Medulla oblongata (tissue), 1 donor: Measurements from ENCODE around the gene PLA2G7.
"Not testable (repeated sequence)": the region's sequence is repeated elsewhere in the genome, so short reads cannot be mapped to it uniquely, and the experiment has no call there.

Experiments used
- DNase-seq: peaks from one replicate; pipeline ENCODE4 v3.0.0-alpha.2; 2015; ENCODE audit errors: extremely low spot score

The PLA2G7 gene

GRCh38 chr6:46748940-46749503, 13.8 kb upstream of the PLA2G7 start:
- no peak for DNase-seq

DNA sequence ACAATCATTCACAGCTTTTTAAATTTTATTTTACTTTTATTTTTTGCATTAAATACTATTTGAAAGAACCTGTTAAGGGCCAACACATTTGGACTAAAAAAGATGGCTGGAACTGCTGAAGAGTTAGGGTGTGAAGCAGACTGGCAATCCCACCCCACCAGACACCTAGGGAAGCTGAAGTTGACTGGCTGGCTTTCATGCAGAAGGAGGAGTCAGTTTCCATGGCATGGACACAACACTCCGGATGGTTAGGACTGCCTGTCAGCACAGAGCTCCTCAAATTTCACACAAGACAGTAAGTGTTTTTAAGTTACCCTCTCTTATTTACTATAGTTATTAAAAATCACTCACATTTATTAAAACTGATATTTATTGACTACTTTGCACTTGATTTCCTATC, 11.5 kb upstream of the PLA2G7 start, which contains the start of gene ANKRD66:
ANKRD66 (plus strand) TSS at position 238 of the 400 bp plus-strand sequence. CDS start 5,016 bp downstream, outside the sequence.
- DNase-seq = no peak

DNA sequence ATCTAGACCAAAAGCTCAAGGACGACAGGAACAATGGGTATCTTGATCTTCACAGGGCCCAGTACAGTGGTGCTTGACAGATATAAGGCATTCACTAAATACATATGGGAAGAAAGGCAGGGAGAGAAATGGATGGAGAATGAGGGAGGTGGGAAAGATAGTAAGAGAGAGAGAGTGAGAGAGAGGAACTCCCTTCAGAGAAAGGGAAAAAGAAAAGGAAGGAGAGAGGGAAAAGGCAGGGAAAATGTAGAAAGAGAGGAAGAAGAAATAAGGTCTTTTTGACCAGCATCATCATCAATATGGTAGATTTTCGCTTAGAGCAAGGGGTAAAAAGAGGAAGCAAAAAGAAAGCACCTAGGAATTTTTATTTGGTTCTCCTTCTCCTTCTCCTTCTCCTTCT, 10.8 kb upstream of the PLA2G7 start:
- DNase-seq = no peak

GRCh38 chr6:46744159-46744725, 9.1 kb upstream of the PLA2G7 start:
- DNase-seq = not testable (repeated sequence)

DNA sequence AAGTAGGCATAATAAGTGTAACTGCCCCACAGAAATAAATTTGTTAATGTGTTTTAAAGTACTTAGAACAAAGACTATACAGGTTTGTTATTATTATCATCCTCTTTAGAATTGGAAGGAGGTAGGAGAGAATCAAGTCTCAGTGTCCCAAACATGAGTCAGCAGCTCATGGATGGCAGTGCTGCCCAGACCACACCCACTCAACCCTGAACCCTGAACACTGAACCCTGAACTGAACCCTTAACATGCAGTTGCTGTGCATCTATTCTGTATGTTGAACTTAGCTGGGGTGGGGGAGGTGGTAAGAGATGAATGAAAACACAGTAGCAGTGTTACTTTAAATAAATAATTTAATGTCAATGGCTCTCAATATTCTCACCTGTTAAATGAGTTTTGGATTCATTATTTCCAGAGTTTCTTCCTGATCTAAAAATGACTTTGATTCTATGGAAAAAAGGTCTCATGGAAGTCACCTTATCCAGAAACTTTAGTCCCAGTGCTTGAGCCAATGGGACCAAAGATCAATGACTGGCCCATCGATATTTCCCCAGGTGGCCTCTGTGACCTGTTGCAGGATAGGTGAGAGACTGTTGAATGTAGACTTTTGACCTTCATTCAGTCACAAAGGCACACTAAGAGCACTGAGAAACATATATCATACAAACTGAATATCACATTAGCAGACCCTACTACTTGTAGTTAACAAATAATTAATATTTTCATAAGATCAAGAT, 8.4 kb upstream of the PLA2G7 start:
- no peak for DNase-seq

- DNase-seq = no peak
Observed at GRCh38 chr6:46741910-46742309, 6.7 kb upstream of the PLA2G7 start.

DNA sequence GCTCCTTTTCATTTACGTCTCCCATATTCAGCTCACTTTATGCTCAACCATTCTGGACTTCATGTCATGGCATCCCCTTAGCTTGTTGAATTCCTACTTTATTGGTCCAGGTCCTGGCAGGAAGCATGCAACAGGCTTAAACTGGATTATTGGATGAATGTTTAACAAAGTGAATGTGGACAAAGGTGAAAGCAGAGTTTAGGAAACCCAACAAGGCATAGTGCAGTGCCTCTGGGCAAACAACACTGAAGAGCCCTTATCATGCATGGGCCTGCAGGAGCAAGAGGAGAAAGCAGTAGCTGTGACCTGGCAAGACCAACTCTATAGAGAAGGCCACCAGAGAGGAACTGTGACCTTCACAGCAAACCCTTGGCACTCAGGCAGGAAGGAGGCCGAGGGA, 6.3 kb upstream of the PLA2G7 start:
- no peak for DNase-seq

GRCh38 chr6:46736906-46737305, 1.7 kb upstream of the PLA2G7 start:
- DNase-seq = no peak

DNA sequence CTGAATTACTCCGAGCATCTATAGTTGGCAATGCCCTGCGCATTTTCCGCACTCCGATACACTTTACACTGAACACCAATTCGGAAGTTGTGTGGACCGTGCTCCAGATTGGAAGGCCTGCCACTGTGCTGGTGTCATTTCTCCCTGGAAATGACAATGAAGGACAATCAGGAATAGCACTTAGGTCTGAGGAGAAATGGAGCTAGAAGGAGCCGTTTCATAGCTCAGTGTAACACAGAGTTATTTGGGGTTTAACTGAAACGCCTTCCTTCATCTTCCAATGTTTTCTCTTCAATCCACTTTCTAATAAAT, 501 bp upstream of the PLA2G7 start:
- DNase-seq = peak; percentile 12

GRCh38 chr6:46733341-46733801, 1.8 kb downstream of the PLA2G7 start:
- no peak for DNase-seq

DNA sequence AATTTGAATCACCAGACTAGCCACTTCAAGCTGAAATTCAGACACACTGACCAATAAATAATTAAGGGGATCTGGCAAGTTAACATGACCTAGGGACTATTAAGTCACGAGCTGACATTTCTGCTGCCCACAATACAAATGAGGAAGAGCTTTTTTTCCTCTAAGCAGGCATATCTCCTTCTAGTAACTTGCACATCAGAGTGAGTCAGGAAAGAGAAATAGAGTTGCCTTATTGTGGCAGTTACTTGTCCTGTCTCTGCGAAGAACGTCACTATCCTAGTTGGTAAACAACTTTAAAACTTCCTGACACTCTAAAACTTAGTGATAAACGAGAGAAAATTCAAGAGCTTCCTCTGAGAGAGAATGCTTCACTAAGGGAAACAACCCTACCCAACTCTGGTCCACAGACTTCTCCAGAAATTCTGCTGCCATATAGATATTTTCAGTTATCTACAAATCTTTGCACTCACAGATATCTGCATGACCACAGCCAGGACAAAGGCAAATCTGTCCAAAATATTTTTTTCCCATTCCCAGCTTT, 4.2 kb downstream of the PLA2G7 start:
- DNase-seq = peak; percentile 48

DNA sequence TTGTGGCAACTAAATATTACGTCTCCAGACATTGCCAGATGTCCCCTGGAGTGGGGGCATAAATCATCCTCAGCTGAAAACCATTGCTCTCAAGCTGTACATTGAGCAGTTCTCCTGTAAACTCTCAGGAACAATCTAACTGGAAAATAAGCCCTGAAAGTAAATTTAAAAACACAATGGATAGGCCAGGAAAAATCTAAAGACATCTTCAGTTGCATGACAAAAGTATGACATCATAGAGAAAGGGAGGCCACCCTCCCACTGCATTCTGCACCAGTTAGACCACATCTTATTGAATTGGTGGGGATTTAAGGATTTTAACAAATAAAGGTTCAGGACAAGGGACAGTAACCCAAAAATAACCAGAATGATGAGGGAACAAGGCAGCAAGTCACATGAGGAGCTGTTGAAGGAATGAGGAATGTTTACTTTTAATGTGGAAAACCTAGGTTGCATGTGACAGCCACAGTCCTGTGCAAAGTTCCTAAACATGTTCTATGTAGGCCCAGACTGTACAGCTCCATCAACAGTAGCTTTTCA, 5.3 kb downstream of the PLA2G7 start:
- DNase-seq = no peak

DNA sequence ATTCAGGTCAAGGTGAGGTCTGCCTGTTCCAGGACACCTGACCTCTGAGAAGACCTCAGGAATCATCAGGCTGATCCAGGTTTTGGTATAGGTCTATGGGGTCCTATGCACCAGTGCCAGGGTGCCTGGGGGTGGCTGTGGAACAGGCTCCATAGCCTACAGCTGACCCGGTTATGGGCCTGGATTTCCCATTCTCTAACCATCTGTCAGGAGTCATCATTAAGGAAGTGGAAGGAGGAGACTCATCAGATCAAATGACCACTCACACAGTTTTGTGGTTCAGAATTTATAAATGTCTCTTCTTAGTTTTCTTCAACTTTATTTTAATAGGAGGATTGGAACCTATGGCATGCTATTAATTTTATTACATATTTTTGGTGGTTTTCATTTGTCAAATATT, 14.8 kb downstream of the PLA2G7 start:
- no peak for DNase-seq

DNA sequence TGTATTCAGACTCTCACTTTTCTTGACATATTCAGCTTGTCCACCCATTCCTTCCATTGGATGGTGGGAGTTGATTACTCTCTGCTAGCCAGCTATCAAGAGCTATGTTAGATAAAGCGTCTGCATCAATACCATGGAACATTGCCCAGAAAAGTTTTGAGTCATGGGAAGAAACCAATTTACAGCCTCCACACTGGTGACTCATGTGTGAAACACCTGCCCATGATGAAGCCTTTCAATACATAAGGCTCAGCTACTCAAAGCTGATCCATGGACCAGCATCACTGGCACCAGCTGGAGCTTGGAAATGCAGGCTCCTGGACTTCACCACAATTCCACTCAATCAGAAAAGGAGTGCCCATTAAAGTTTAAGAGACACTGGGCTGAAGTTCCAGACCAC, 16.1 kb downstream of the PLA2G7 start:
- DNase-seq = no peak

DNA sequence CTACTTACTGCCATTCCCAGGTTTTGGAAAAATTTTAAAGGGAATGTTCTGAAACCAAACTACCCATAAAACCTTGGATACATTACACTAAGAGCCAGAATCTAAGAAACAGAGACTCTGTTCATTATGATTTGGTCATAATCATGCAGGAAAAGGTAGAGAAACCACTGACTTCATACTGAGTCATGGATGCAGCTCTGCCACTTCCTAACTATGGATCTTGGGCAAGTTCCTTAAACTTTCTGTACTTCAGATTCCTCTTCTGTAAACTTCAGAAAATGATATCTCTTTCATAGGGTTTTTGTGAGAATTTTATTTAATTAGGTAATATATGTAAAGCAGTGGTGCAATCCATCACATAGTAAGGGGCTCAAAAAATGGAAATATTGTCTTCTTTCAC, 20.0 kb downstream of the PLA2G7 start:
- no peak for DNase-seq

GRCh38 chr6:46711491-46711890, 23.7 kb downstream of the PLA2G7 start:
- DNase-seq = no peak

GRCh38 chr6:46706464-46706863, 28.7 kb downstream of the PLA2G7 start:
- no peak for DNase-seq

DNA sequence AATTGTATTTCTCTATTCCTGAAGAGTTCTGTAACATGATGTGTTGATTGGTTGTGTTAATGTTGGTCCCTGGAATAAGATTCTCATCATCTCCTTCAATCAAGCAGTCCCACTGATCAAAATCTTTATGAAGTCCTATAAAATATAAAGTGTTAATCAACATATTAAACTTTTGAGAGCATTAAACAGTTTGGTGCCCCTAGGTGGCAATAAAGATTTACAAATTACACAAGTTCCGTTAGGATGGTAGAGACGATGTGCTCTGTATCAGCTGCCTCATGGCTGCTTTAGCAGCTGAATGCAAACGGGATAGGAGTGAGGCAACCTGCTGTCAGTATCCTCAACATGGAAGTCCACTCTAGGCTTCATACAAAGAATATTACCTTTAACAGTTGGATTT, 30.6 kb downstream of the PLA2G7 start:
- peak; percentile 48 for DNase-seq

- no peak for DNase-seq
Observed at GRCh38 chr6:46699970-46700369, 35.2 kb downstream of the PLA2G7 start.

DNA sequence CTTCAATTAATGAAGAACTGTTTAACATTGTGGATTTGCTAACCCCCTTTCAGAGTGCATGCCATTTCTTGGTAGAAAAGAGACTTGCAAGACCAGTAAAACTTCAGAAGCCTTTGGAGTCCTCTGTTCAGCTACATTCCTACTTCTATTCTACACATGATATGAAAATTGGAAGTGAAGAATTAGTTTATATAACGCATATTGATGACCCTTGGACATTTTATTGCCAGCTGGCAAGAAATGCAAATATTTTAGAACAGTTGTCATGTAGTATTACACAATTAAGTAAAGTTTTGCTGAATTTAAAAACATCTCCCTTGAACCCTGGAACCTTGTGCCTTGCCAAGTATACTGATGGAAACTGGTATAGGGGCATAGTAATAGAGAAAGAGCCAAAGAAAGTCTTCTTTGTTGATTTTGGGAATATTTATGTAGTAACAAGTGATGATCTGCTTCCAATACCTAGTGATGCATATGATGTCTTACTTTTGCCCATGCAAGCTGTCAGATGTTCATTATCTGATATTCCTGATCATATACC, 44.2 kb downstream of the PLA2G7 start:
- DNase-seq = no peak

DNA sequence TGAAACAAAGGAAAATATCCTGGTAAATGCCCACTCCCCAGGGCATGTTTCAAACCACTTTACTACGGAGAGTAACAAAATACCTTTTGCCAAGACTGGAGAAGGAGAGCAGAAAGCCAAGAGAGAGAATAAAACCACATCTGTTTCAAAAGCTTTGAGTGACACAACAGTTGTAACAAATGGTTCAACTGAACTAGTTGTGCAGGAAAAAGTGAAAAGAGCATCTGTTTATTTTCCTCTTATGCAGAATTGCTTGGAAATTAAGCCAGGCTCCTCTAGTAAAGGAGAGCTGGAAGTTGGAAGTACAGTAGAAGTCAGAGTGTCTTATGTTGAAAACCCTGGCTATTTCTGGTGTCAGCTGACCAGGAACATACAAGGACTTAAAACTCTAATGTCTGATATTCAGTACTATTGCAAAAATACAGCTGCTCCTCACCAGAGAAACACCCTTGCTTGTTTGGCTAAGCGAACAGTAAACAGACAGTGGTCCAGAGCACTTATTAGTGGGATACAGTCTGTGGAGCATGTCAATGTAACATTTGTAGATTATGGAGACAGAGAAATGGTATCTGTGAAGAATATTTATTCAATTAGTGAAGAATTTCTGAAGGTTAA, 44.9 kb downstream of the PLA2G7 start:
- no peak for DNase-seq

GRCh38 chr6:46689657-46690056, 45.5 kb downstream of the PLA2G7 start:
- DNase-seq = no peak
